HepG2 (cell line): Measurements from ENCODE around the gene MTA2. TPM values are rescaled to one million over a fixed set of nuclear protein-coding genes. Genes with fewer than 3 reads are reported as not detected.

Experiments
- CHCHD3 ChIP-seq: sonication (generic); formaldehyde crosslinking; IDR thresholded peaks from 2 replicates; pipeline ENCODE4 v1.8.0; 2022; ENCODE audit warnings: mild to moderate bottlenecking, missing genetic modification reagents, moderate library complexity
- EHMT2 ChIP-seq: fragments of 200-600 bp; sonication (generic); IDR thresholded peaks from 2 replicates; pipeline ENCODE4 v1.7.0; 2017; ENCODE audit warnings: antibody characterized with exemption, low read depth, low read length, borderline replicate concordance
- MTA1 ChIP-seq: sonication (generic); formaldehyde crosslinking; IDR thresholded peaks from 2 replicates; pipeline ENCODE4 v1.4.0; 2020; ENCODE audit warnings: missing genetic modification reagents, mild to moderate bottlenecking, borderline replicate concordance
- NRL ChIP-seq: sonication (generic); formaldehyde crosslinking; IDR thresholded peaks from 2 replicates; pipeline ENCODE4 v1.5.0; 2020; ENCODE audit warnings: missing genetic modification reagents, mild to moderate bottlenecking, moderate library complexity, borderline replicate concordance
- PBX3 ChIP-seq: sonication (generic); formaldehyde crosslinking; IDR thresholded peaks from 2 replicates; pipeline ENCODE4 v1.8.1; 2023; ENCODE audit warnings: missing genetic modification reagents, inconsistent platforms, borderline replicate concordance
- PRPF4 ChIP-seq: fragments of 200-400 bp; formaldehyde crosslinking; IDR thresholded peaks from 2 replicates; pipeline ENCODE4 v1.6.1; 2016; ENCODE audit warnings: low read length, low read depth; ENCODE audit not compliant: poor library complexity, severe bottlenecking
- ZFX ChIP-seq: sonication (generic); formaldehyde crosslinking; IDR thresholded peaks from 2 replicates; pipeline ENCODE4 v1.4.0; 2020; ENCODE audit warnings: mild to moderate bottlenecking, low read depth, missing genetic modification reagents, moderate library complexity
- ZNF253 ChIP-seq: sonication (generic); formaldehyde crosslinking; IDR thresholded peaks from 2 replicates; pipeline ENCODE4 v1.8.0; 2022; ENCODE audit warnings: mild to moderate bottlenecking, missing genetic modification reagents, borderline replicate concordance
- ZNF276 ChIP-seq: sonication (generic); formaldehyde crosslinking; IDR thresholded peaks from 2 replicates; pipeline ENCODE4 v1.4.0; 2020; ENCODE audit warnings: mild to moderate bottlenecking, low read depth, missing genetic modification reagents
- ZNF367 ChIP-seq: sonication (generic); formaldehyde crosslinking; IDR thresholded peaks from 2 replicates; pipeline ENCODE4 v1.4.0; 2020; ENCODE audit warnings: missing genetic modification reagents, borderline replicate concordance
- ZNF773 ChIP-seq: sonication (generic); formaldehyde crosslinking; IDR thresholded peaks from 2 replicates; pipeline ENCODE4 v1.4.0; 2020; ENCODE audit warnings: missing genetic modification reagents, borderline replicate concordance
- polyA plus RNA-seq, 8 experiments: library from polyadenylated mRNA; depleted of rRNA in 3 of 8; stranded (reverse) in 7 of 8; unstranded in 1 of 8; fragments of >200 nt; fragmentation: Illumina TruSeq in 4 of 8; extraction: Trizol in 4 of 8; gene quantifications; 2 replicates each; pipeline versions ENCODE4 v1.2.1 to v1.2.3, GENCODE V29; 2011 to 2016; ENCODE audit warnings: low read depth in 4 of 8, missing spikeins in 1 of 8, mixed read lengths in 1 of 8; ENCODE audit not compliant: insufficient read depth in 1 of 8
- total RNA-seq, 5 experiments: library from RNA; depleted of rRNA; stranded (reverse); fragments of >200 nt; fragmentation: Illumina TruSeq; extraction: Trizol; gene quantifications; 2 replicates each; pipeline ENCODE4 v1.2.3, GENCODE V29; 2016; ENCODE audit warnings: low read depth in 1 of 5
- TF ChIP-seq, protein P1 (sequence below): sonication (generic); formaldehyde crosslinking; IDR thresholded peaks from 2 replicates; pipeline ENCODE4 v1.4.0; 2020; ENCODE audit warnings: missing genetic modification reagents
- TF ChIP-seq, protein P2 (sequence below): sonication (generic); formaldehyde crosslinking; IDR thresholded peaks from 2 replicates; pipeline ENCODE4 v1.8.1; 2023; ENCODE audit warnings: mild to moderate bottlenecking, moderate library complexity, missing genetic modification reagents
- TF ChIP-seq, protein P3 (sequence below): sonication (generic); formaldehyde crosslinking; IDR thresholded peaks from 2 replicates; pipeline ENCODE4 v1.8.1; 2023; ENCODE audit warnings: mild to moderate bottlenecking, inconsistent platforms, moderate library complexity, missing genetic modification reagents, borderline replicate concordance

The MTA2 gene
- total and polyA plus RNA-seq, 2 of the 13 experiments (the other 11 are each of a cell fraction or from before 2014, with no cell fraction given): 14.0 to 70.0 TPM

GRCh38 chr11:62548545-62549335 is 52.9 kb downstream of the MTA2 start (continued):
- TF ChIP-seq, protein P1, sequence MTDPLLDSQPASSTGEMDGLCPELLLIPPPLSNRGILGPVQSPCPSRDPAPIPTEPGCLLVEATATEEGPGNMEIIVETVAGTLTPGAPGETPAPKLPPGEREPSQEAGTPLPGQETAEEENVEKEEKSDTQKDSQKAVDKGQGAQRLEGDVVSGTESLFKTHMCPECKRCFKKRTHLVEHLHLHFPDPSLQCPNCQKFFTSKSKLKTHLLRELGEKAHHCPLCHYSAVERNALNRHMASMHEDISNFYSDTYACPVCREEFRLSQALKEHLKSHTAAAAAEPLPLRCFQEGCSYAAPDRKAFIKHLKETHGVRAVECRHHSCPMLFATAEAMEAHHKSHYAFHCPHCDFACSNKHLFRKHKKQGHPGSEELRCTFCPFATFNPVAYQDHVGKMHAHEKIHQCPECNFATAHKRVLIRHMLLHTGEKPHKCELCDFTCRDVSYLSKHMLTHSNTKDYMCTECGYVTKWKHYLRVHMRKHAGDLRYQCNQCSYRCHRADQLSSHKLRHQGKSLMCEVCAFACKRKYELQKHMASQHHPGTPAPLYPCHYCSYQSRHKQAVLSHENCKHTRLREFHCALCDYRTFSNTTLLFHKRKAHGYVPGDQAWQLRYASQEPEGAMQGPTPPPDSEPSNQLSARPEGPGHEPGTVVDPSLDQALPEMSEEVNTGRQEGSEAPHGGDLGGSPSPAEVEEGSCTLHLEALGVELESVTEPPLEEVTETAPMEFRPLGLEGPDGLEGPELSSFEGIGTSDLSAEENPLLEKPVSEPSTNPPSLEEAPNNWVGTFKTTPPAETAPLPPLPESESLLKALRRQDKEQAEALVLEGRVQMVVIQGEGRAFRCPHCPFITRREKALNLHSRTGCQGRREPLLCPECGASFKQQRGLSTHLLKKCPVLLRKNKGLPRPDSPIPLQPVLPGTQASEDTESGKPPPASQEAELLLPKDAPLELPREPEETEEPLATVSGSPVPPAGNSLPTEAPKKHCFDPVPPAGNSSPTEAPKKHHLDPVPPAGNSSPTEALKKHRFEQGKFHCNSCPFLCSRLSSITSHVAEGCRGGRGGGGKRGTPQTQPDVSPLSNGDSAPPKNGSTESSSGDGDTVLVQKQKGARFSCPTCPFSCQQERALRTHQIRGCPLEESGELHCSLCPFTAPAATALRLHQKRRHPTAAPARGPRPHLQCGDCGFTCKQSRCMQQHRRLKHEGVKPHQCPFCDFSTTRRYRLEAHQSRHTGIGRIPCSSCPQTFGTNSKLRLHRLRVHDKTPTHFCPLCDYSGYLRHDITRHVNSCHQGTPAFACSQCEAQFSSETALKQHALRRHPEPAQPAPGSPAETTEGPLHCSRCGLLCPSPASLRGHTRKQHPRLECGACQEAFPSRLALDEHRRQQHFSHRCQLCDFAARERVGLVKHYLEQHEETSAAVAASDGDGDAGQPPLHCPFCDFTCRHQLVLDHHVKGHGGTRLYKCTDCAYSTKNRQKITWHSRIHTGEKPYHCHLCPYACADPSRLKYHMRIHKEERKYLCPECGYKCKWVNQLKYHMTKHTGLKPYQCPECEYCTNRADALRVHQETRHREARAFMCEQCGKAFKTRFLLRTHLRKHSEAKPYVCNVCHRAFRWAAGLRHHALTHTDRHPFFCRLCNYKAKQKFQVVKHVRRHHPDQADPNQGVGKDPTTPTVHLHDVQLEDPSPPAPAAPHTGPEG (CRISPR knock-in tag): no peak
- TF ChIP-seq ZNF276 (0 out of 2 replicates have a peak, but pooled peaks have one; percentile 44), EHMT2 (no peak), ZNF253 (CRISPR knock-in tag) (no peak), ZNF773 (CRISPR knock-in tag) (no peak), NRL (no peak), MTA1 (CRISPR knock-in tag) (peak; percentile 76), PRPF4 (no peak), CHCHD3 (no peak), PBX3 (CRISPR knock-in tag) (no peak), ZNF367 (CRISPR knock-in tag) (no peak), ZFX (CRISPR knock-in tag) (peak; percentile 51)
- TF ChIP-seq, protein P2, sequence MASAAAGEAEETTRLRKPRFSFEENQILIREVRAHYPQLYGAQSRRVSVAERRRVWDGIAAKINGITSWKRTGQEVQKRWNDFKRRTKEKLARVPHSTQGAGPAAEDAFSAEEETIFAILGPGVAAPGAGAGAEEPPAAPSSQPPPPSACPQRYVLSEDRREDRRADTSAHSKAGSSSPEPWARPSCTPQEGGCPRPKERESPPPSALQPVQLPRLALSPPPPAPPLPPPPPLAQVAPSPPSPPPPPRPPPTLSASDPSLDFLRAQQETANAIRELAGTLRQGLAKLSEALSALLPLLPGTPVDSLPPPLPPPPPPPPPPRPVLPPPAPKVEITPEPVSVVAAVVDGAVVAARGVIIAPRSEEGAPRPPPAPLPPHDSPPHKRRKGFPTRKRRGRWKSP: no peak; the same call in 1 of the 2 replicates
- TF ChIP-seq, protein P3, sequence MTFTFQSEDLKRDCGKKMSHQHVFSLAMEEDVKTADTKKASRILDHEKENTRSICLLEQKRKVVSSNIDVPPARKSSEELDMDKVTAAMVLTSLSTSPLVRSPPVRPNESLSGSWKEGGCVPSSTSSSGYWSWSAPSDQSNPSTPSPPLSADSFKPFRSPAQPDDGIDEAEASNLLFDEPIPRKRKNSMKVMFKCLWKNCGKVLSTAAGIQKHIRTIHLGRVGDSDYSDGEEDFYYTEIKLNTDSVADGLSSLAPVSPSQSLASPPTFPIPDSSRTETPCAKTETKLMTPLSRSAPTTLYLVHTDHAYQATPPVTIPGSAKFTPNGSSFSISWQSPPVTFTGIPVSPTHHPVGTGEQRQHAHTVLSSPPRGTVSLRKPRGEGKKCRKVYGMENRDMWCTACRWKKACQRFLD: no peak
